Ishikawa (cell line): Measurements from ENCODE around the gene RALGPS1.

Experiments used
- CEBPB ChIP-seq: IDR thresholded peaks from 2 replicates; pipeline ENCODE4 v1.6.1; 2012
- CREB1 ChIP-seq: IDR thresholded peaks from 2 replicates; pipeline ENCODE4 v1.6.1; 2012; ENCODE audit warnings: low read depth
- EGR1 ChIP-seq: IDR thresholded peaks from 2 replicates; pipeline ENCODE4 v1.6.1; 2012
- EP300 ChIP-seq: IDR thresholded peaks from 2 replicates; pipeline ENCODE4 v1.6.1; 2012; ENCODE audit warnings: borderline replicate concordance
- FOXM1 ChIP-seq: IDR thresholded peaks from 2 replicates; pipeline ENCODE4 v1.6.1; 2012; ENCODE audit warnings: low read depth, borderline replicate concordance
- NFIC ChIP-seq: IDR thresholded peaks from 2 replicates; pipeline ENCODE4 v1.6.1; 2012
- RAD21 ChIP-seq: IDR thresholded peaks from 2 replicates; pipeline ENCODE4 v1.6.1; 2012; ENCODE audit warnings: low read depth
- TAF1 ChIP-seq: IDR thresholded peaks from 2 replicates; pipeline ENCODE4 v1.6.1; 2012; ENCODE audit warnings: low read depth, mild to moderate bottlenecking
- TCF12 ChIP-seq: IDR thresholded peaks from 2 replicates; pipeline ENCODE4 v1.6.1; 2012; ENCODE audit warnings: low read depth
- TEAD4 ChIP-seq: IDR thresholded peaks from 2 replicates; pipeline ENCODE4 v1.6.1; 2012
- YY1 ChIP-seq: IDR thresholded peaks from 2 replicates; pipeline ENCODE4 v1.6.1; 2012; ENCODE audit warnings: low read depth
- ZBTB7A ChIP-seq: IDR thresholded peaks from 2 replicates; pipeline ENCODE4 v1.6.1; 2012; ENCODE audit warnings: low read depth
- TF ChIP-seq, protein P1 (sequence below): IDR thresholded peaks from 2 replicates; pipeline ENCODE4 v1.6.1; 2012
- TF ChIP-seq, protein P2 (sequence below): IDR thresholded peaks from 2 replicates; pipeline ENCODE4 v1.6.1; 2012
- TF ChIP-seq, protein P3 (sequence below): IDR thresholded peaks from 2 replicates; pipeline ENCODE4 v1.6.1; 2012; ENCODE audit warnings: low read depth, mild to moderate bottlenecking

Gene RALGPS1

DNA sequence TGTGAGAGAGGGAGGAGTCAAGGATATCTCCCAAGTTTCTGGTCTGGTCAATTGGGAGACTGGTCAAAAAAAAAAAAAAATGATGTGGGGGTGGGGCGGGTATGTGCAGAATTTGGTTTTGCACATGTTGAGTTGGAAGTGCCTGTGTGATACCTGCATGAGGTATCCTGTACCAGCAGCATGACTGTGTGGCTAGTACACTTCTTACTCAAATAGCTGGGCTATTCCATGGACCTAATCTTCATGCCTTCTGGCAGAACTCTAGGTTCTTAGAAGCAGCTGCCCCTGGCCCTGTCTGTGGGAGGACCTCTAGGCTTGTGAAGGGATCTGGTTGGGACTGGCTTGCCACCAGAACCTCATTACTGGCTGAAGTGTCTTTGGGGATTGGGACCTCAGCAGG, 93.5 kb downstream of the RALGPS1 start:
- no peak for TF ChIP-seq CEBPB
- TF ChIP-seq NFIC = no peak
- no peak for TF ChIP-seq EP300
- TF ChIP-seq TEAD4 = no peak
- TF ChIP-seq, protein P1, sequence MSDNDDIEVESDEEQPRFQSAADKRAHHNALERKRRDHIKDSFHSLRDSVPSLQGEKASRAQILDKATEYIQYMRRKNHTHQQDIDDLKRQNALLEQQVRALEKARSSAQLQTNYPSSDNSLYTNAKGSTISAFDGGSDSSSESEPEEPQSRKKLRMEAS = no peak
- no peak for TF ChIP-seq ZBTB7A
- TF ChIP-seq EGR1 = no peak
- no peak for TF ChIP-seq YY1
- TF ChIP-seq, protein P2, sequence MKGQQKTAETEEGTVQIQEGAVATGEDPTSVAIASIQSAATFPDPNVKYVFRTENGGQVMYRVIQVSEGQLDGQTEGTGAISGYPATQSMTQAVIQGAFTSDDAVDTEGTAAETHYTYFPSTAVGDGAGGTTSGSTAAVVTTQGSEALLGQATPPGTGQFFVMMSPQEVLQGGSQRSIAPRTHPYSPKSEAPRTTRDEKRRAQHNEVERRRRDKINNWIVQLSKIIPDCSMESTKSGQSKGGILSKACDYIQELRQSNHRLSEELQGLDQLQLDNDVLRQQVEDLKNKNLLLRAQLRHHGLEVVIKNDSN = no peak
- no peak for TF ChIP-seq FOXM1
- no peak for TF ChIP-seq TAF1
- TF ChIP-seq, protein P3, sequence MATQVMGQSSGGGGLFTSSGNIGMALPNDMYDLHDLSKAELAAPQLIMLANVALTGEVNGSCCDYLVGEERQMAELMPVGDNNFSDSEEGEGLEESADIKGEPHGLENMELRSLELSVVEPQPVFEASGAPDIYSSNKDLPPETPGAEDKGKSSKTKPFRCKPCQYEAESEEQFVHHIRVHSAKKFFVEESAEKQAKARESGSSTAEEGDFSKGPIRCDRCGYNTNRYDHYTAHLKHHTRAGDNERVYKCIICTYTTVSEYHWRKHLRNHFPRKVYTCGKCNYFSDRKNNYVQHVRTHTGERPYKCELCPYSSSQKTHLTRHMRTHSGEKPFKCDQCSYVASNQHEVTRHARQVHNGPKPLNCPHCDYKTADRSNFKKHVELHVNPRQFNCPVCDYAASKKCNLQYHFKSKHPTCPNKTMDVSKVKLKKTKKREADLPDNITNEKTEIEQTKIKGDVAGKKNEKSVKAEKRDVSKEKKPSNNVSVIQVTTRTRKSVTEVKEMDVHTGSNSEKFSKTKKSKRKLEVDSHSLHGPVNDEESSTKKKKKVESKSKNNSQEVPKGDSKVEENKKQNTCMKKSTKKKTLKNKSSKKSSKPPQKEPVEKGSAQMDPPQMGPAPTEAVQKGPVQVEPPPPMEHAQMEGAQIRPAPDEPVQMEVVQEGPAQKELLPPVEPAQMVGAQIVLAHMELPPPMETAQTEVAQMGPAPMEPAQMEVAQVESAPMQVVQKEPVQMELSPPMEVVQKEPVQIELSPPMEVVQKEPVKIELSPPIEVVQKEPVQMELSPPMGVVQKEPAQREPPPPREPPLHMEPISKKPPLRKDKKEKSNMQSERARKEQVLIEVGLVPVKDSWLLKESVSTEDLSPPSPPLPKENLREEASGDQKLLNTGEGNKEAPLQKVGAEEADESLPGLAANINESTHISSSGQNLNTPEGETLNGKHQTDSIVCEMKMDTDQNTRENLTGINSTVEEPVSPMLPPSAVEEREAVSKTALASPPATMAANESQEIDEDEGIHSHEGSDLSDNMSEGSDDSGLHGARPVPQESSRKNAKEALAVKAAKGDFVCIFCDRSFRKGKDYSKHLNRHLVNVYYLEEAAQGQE = no peak
- no peak for TF ChIP-seq CREB1

DNA sequence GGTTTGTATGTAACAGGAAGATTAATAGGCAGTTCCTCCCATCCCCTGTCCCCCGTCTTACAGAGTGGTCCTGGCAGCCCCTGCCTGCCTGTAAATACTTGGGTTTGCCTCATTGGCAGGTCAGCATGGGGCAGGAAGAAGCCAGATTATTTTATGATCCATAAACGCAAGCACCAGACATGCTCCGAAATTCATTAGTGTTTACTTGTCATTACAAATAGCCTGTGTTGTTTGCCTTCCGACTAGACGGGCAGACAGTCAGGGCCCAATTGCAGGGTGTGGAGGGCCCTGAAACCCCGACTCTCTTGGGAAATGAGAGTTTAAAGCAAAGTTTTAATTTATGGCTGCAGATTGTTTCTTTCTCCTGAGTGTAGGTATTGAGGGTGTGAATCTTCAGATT, 97.2 kb downstream of the RALGPS1 start:
- TF ChIP-seq FOXM1 = no peak
- TF ChIP-seq NFIC = no peak
- TF ChIP-seq TEAD4 = no peak
- no peak for TF ChIP-seq YY1
- no peak for TF ChIP-seq TAF1
- TF ChIP-seq, protein P2 = no peak
- TF ChIP-seq ZBTB7A = no peak
- TF ChIP-seq, protein P1 = no peak
- no peak for TF ChIP-seq RAD21
- TF ChIP-seq, protein P3 = no peak
- TF ChIP-seq CREB1 = no peak
- TF ChIP-seq EGR1 = no peak
- no peak for TF ChIP-seq EP300

DNA sequence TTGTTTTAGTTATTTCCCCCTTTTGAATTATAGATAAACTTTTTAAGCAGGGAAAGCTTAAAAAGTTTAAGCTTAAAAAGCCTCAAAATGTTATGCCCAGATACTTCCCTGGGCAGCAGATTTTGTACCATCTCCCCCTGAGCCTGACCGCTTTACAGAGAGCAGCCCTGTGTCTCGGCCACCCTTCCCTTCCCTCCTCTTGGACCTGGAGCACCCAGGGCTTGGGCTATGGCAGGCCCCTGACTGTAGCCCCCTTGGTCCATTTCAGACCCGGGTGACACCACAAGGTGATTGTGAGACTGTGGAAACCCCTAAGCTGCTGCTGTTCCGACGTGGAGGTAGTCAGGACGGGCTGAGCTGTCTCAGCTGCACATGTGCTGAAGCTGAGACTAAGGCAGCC, 97.7 kb downstream of the RALGPS1 start:
- no peak for TF ChIP-seq CEBPB
- no peak for TF ChIP-seq TAF1
- TF ChIP-seq RAD21 = no peak
- no peak for TF ChIP-seq EP300
- no peak for TF ChIP-seq YY1
- no peak for TF ChIP-seq TEAD4
- no peak for TF ChIP-seq ZBTB7A
- TF ChIP-seq NFIC = no peak
- TF ChIP-seq, protein P2 = no peak
- no peak for TF ChIP-seq CREB1
- no peak for TF ChIP-seq EGR1
- TF ChIP-seq TCF12 = no peak
- TF ChIP-seq, protein P3 = no peak
- no peak for TF ChIP-seq FOXM1
- TF ChIP-seq, protein P1 = no peak

DNA sequence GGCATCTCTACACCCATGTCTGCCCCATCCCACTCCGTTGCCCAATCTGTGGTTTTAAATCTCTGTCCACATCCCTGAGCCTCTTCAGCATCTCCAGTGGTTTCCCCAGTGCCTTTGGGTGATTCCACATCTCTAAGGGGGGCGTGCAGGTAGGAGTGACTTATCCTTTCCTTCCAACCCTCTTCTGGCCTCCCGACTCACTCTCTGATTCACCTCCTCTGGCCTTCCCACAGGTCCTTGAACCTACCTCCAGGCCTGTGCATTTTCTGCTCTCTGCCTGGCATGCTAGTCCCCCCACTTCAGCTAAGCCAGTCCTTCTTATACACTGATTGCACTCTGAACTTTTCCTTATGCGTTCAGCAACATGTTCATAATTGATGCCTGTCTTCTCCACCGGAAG, 99.0 kb downstream of the RALGPS1 start:
- TF ChIP-seq FOXM1 (no peak), NFIC (no peak), RAD21 (no peak), ZBTB7A (no peak), YY1 (no peak), TAF1 (no peak), CEBPB (no peak), TEAD4 (no peak), TCF12 (no peak), CREB1 (no peak), EP300 (no peak), EGR1 (no peak)
- TF ChIP-seq, protein P1 = no peak
- TF ChIP-seq, protein P3 = no peak
- TF ChIP-seq, protein P2 = no peak
